ENCODE data around the gene SLC18A3. TPM values are rescaled to one million over a fixed set of nuclear protein-coding genes. Genes with fewer than 3 reads are reported as not detected.

SLC18A3 gene
- total RNA-seq, 4 donors from 2014 or later, result not detected

GRCh38 chr10:49595713-49596492 is 14.2 kb upstream of the SLC18A3 start:
- Histone ChIP-seq H3K9me3 (no peaks in the 10 kb centered on the region), H3K4me3 (replicated peaks in 1 of 3) (no peak overlapping the region), H3K27ac (no peak overlapping the region), H3K36me3 (no peaks in the 10 kb centered on the region), H3K4me1 (no peaks in the 10 kb centered on the region), H3K27me3 (no peaks in the 10 kb centered on the region)
- no peak for TF ChIP-seq CTCF (IDR thresholded peaks at IDR 0.05)
- TF ChIP-seq POLR2A (IDR thresholded peaks at IDR 0.05), result no peak
- WGBS, 2 donors, result 51 to 66% methylated on average over 13 of the region's 13 CpGs
- intact Hi-C loops (cut with DNase I), result no loop called here
- DNase-seq, result no peak

GRCh38 chr10:49596493-49596809 is 13.7 kb upstream of the SLC18A3 start:
- no peak overlapping the region for H3K27ac ChIP-seq
- WGBS, 2 donors, result 44 to 49% methylated on average over 3 of the region's 3 CpGs
- intact Hi-C loops (cut with DNase I), result no loop called here
- H3K4me3 ChIP-seq (replicated peaks in 1 of 3), result no peak overlapping the region
- no peaks in the 10 kb centered on the region for H3K9me3 ChIP-seq
- no peak for TF ChIP-seq CTCF (IDR thresholded peaks at IDR 0.05)
- TF ChIP-seq POLR2A (IDR thresholded peaks at IDR 0.05), result no peak
- no peaks in the 10 kb centered on the region for H3K4me1 ChIP-seq
- no peak for DNase-seq
- H3K27me3 ChIP-seq, result no peaks in the 10 kb centered on the region
- no peaks in the 10 kb centered on the region for H3K36me3 ChIP-seq

GRCh38 chr10:49596836-49597235 is 13.3 kb upstream of the SLC18A3 start:
- WGBS, 2 donors, result 69 to 75% methylated on average over 3 of the region's 3 CpGs
- Histone ChIP-seq H3K27ac (no peak overlapping the region), H3K27me3 (no peaks in the 10 kb centered on the region), H3K4me3 (replicated peaks in 1 of 3) (no peak overlapping the region), H3K36me3 (no peaks in the 10 kb centered on the region), H3K9me3 (no peaks in the 10 kb centered on the region), H3K4me1 (no peaks in the 10 kb centered on the region)
- no peak for DNase-seq
- TF ChIP-seq POLR2A (IDR thresholded peaks at IDR 0.05) (no peak), CTCF (IDR thresholded peaks at IDR 0.05) (no peak)
- intact Hi-C loops (cut with DNase I), result no loop called here

- Histone ChIP-seq H3K4me3 (replicated peaks in 1 of 3) (no peak overlapping the region), H3K9me3 (no peaks in the 10 kb centered on the region), H3K4me1 (no peaks in the 10 kb centered on the region), H3K27me3 (no peaks in the 10 kb centered on the region), H3K27ac (no peak overlapping the region), H3K36me3 (no peaks in the 10 kb centered on the region)
- WGBS, 2 donors, result 75 to 80% methylated on average over 11 of the region's 11 CpGs
- no peak for DNase-seq
- TF ChIP-seq CTCF (IDR thresholded peaks at IDR 0.05) (no peak), POLR2A (IDR thresholded peaks at IDR 0.05) (no peak)
- intact Hi-C loops (cut with DNase I), result no loop called here
Measured at GRCh38 chr10:49597426-49598163, 12.5 kb upstream of the SLC18A3 start.

GRCh38 chr10:49598164-49598856 is 11.8 kb upstream of the SLC18A3 start:
- Histone ChIP-seq H3K27ac (no peak overlapping the region), H3K4me1 (no peaks in the 10 kb centered on the region), H3K4me3 (replicated peaks in 1 of 3) (no peak overlapping the region), H3K27me3 (no peaks in the 10 kb centered on the region), H3K9me3 (no peaks in the 10 kb centered on the region), H3K36me3 (no peaks in the 10 kb centered on the region)
- intact Hi-C loops (cut with DNase I), result no loop called here
- TF ChIP-seq POLR2A (IDR thresholded peaks at IDR 0.05) (no peak), CTCF (IDR thresholded peaks at IDR 0.05) (no peak)
- WGBS, 2 donors, result 80 to 85% methylated on average over 8 of the region's 8 CpGs
- no peak for DNase-seq

Measured in thyroid gland (tissue), 4 donors.